B cell (primary cell): Measurements from ENCODE around the gene STEEP1.

ENCODE experiments used
- EZH2 ChIP-seq: IDR thresholded peaks from 2 replicates; pipeline ENCODE4 v1.6.1; 2012; ENCODE audit warnings: borderline replicate concordance, low read depth, mild to moderate bottlenecking, moderate library complexity, low read length; ENCODE audit not compliant: insufficient read depth, poor library complexity, severe bottlenecking
- TF ChIP-seq, protein P1 (sequence below): fragments of 200-600 bp; IDR thresholded peaks from one replicate; pipeline ENCODE4 v1.8.0; 2022; ENCODE audit warnings: antibody characterized with exemption, mild to moderate bottlenecking

DNA sequence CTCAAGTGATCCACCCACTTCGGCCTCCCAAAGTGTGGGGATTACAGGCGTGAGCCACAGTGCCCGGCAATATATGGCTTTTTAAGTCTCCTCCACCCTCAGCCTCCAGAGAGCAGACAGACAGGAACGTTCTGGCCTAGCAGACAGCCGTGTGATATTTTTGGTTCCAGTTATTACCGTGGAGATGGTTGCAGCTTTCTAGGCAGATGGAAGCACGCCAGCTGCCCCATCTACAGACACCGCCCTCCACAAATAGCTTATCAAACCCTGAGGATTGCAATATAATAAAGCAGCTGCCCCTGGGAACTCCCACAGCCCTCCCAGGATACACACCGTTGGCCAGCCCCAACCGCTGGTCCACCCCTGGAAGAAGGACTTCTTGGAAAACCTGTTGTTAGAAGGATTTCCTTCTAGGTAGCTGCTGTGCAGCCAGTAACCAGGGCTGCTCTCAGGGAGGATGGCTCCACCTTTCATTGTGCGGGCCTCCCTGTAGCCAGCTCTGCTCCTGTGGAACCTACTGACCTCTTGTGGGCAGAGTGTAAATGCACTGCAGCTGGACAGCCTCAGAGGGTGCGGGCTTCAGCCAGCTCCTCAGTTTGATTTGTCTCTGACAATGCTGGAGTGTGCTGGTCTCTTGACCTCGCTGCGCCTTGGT, 52.9 kb downstream of the STEEP1 start:
- TF ChIP-seq, protein P1, sequence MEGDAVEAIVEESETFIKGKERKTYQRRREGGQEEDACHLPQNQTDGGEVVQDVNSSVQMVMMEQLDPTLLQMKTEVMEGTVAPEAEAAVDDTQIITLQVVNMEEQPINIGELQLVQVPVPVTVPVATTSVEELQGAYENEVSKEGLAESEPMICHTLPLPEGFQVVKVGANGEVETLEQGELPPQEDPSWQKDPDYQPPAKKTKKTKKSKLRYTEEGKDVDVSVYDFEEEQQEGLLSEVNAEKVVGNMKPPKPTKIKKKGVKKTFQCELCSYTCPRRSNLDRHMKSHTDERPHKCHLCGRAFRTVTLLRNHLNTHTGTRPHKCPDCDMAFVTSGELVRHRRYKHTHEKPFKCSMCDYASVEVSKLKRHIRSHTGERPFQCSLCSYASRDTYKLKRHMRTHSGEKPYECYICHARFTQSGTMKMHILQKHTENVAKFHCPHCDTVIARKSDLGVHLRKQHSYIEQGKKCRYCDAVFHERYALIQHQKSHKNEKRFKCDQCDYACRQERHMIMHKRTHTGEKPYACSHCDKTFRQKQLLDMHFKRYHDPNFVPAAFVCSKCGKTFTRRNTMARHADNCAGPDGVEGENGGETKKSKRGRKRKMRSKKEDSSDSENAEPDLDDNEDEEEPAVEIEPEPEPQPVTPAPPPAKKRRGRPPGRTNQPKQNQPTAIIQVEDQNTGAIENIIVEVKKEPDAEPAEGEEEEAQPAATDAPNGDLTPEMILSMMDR = no peak
- TF ChIP-seq EZH2 = no peak
